AG04450 (cell line): ENCODE measurements around the gene SAXO2. TPM values are rescaled to one million over a fixed set of nuclear protein-coding genes. Genes with fewer than 3 reads are reported as not detected.
"Not testable (repeated sequence)": the region's sequence is repeated elsewhere in the genome, so short reads cannot be mapped to it uniquely, and the experiment has no call there.

Experiments
- CTCF ChIA-PET: fragments of 300-600, 350-600 bp; formaldehyde crosslinking; extraction: SDS; loops from one replicate; lab custom pipeline; 2022; ENCODE audit warnings: antibody characterized with exemption, inconsistent platforms; lab: Charles Lee
- POLR2A ChIA-PET: fragments of 350-600 bp; formaldehyde crosslinking; extraction: SDS; loops from one replicate; lab custom pipeline; 2021; ENCODE audit warnings: antibody characterized with exemption, inconsistent platforms; lab: Yijun Ruan, JAX
- DNase-seq: peaks from one replicate; pipeline ENCODE4 v3.0.0-alpha.2; 2011; ENCODE audit warnings: low read depth, low spot score
- H3K27ac ChIP-seq: one replicate; pipeline ENCODE4 v1.5.1; 2012; ENCODE audit warnings: low read depth, low read length, control low read depth
- H3K27me3 ChIP-seq: one replicate; pipeline ENCODE4 v1.6.0; 2012; ENCODE audit warnings: low read length; ENCODE audit not compliant: control insufficient read depth, insufficient read depth
- H3K4me3 ChIP-seq: 2 replicates; pipeline ENCODE4 v1.5.1; 2011; ENCODE audit warnings: mild to moderate bottlenecking, low read depth, low read length, control low read depth
- H3K9me3 ChIP-seq: 2 replicates; pipeline ENCODE4 v1.5.1; 2012; ENCODE audit warnings: low read length; ENCODE audit not compliant: control insufficient read depth, insufficient read depth
- CTCF ChIP-seq: IDR thresholded peaks from 2 replicates; pipeline ENCODE4 v1.5.1; 2011; ENCODE audit warnings: low read depth, low read length, control low read depth, inconsistent platforms
- polyA plus RNA-seq: library from polyadenylated mRNA; depleted of rRNA; stranded (reverse); fragments of >200 nt; gene quantifications from 2 replicates; pipeline ENCODE4 v1.2.3, GENCODE V29; 2011

The SAXO2 gene
- polyA plus RNA-seq, 1 experiment = 3.6 TPM

DNA sequence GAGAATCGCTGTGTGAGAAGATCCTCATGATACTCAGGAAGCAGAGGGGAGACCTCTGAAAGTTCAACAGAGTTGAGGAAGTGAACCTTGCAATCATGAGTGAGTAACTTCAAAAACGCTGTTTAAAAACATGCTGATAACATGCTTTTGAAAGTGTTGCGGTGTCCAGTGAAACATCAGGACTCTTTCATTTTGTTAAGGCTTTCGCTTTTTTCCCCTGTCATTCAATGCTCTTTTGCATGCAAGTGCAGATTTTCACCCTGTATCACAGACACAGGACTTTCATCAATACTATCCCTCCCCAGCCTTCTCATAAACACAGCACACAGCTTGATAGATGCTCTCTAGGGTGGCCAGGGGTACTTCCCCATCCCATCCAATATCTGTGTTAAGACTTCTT, 23.9 kb downstream of the SAXO2 start:
- CTCF ChIA-PET = interaction anchor here (0.6 kb wide), 1 partner anchor 341 kb away, joined by 5 read pairs; no protein-coding TSS in a partner anchor
- H3K9me3 ChIP-seq, H3K4me3 ChIP-seq, H3K27me3 ChIP-seq, DNase-seq, POLR2A ChIA-PET, H3K27ac ChIP-seq: not testable (repeated sequence)

DNA sequence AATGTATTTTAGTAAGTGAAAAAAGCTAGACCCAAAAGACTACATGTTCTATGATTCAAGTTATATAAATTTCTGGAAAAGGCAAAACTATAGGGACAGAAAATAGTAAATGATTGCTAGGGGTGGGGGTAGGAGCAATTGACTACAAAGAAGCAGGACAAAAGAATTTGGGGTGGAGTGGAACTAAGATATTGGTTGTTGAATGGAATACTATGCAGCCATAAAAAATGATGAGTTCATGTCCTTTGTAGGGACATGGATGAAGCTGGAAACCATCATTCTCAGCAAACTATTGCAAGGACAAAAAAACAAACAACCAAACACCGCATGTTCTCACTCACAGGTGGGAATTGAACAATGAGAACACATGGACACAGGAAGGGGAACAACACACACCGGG, 25.6 kb downstream of the SAXO2 start:
- H3K9me3 ChIP-seq, H3K4me3 ChIP-seq, DNase-seq, H3K27me3 ChIP-seq, CTCF ChIA-PET, H3K27ac ChIP-seq, POLR2A ChIA-PET: not testable (repeated sequence)

GRCh38 chr15:82292271-82292670, 29.7 kb downstream of the SAXO2 start:
- no peaks in the 10 kb centered on the region for H3K9me3 ChIP-seq
- no peak overlapping the region for H3K27ac ChIP-seq
- H3K27me3 ChIP-seq = peaks cover 5% of the 10 kb centered on the region
- ChIA-PET POLR2A (no interaction called here), CTCF (no interaction called here)
- DNase-seq = no peak
- no peak for TF ChIP-seq CTCF
- H3K4me3 ChIP-seq = no peak overlapping the region

DNA sequence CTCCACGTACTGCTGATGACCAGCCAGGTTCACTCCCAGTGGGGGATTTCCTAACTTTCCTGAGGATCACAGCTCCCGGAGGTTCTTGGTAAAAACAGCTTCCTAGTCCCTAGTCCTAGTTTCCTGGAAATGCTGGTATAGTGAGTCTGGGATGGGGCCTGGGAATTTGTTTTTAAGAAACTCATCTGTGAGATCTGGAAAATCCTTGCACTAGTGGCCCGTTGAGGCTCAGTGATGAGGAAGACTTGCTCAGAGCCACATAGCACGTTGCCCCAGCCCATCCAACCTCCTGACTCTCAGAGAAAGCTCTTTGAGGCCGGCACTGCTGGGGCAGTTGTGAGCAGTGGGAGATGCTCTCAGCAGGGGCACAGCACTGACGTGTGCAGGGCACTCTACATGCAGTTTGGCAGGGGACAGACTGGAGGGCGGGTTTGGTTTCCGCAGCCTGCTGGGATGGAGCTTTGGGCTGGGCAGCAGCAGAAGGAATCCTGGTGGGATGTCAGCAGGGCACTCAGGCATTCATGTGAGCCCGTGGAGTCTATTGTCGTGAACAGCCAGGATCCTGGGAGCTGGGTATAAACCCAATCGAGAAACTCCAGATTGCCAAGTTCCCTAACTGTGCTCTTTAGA, 31.6 kb downstream of the SAXO2 start:
- Histone ChIP-seq H3K27ac (no peak overlapping the region), H3K9me3 (no peaks in the 10 kb centered on the region), H3K27me3 (peaks cover 5% of the 10 kb centered on the region), H3K4me3 (no peak overlapping the region)
- ChIA-PET CTCF (no interaction called here), POLR2A (no interaction called here)
- DNase-seq = no peak
- no peak for TF ChIP-seq CTCF

GRCh38 chr15:82297546-82297945, 34.9 kb downstream of the SAXO2 start:
- no peak overlapping the region for H3K4me3 ChIP-seq
- POLR2A ChIA-PET = no interaction called here
- no peak for DNase-seq
- no peaks in the 10 kb centered on the region for H3K9me3 ChIP-seq
- CTCF ChIA-PET = no interaction called here
- peaks cover 5% of the 10 kb centered on the region for H3K27me3 ChIP-seq
- no peak overlapping the region for H3K27ac ChIP-seq
- TF ChIP-seq CTCF = no peak

GRCh38 chr15:82298032-82298431, 35.4 kb downstream of the SAXO2 start:
- Histone ChIP-seq H3K9me3 (no peaks in the 10 kb centered on the region), H3K27me3 (peaks cover 5% of the 10 kb centered on the region), H3K4me3 (no peak overlapping the region), H3K27ac (no peak overlapping the region)
- ChIA-PET POLR2A (no interaction called here), CTCF (interaction anchor here (1.3 kb wide), 1 partner anchor 190 kb away, joined by 3 read pairs; no protein-coding TSS in a partner anchor)
- no peak for DNase-seq
- TF ChIP-seq CTCF = no peak
